HG02938 (cell line): ENCODE data around the gene AKAP10.
"Not testable (repeated sequence)": the region's sequence is repeated elsewhere in the genome, so short reads cannot be mapped to it uniquely, and the experiment has no call there.

Experiments
- ATAC-seq: cut with Tn5 transposase; IDR thresholded peaks from one replicate; pipeline ENCODE4 v1.9.1; 2021; ENCODE audit warnings: mild to moderate bottlenecking, moderate library complexity; ENCODE audit not compliant: unreplicated experiment

Gene AKAP10

DNA sequence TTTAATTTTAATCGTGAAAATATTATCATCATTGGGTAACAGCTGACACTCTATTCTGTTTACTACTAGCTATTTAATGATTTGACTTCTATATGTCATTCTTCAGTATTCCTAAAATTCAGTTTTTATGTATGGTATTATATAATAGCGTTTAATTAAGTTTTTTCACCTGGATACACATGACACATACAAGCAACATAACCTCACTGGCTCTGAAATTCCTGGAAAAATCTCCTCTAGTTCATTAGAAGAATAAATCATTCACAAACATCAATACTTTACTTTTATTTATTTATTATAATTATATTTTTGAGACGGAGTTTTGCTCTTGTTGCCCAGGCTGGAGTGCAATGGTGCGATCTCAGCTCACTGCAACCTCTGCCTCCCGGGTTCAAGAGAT is 44.0 kb downstream of the AKAP10 start:
- ATAC-seq, result no peak

GRCh38 chr17:19933221-19933620 is 44.4 kb downstream of the AKAP10 start:
- no peak for ATAC-seq

DNA sequence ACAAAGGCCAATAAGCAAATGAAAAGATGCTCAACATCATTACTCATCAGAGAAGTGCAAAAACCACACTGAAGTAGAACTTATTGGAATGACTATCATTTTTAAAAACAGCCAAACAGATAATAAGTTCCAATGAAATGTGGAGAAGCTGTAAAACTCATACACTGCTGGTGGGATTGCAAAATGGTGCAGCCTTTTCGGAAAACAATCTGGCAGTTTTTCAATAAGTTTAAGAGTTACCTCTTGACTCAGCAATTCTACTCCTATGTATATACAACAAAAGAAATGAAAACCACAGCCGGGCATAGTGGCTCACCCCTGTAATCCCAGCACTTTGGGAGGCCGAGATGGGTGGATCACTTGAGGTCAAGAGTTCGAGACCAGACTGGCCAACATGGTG is 49.3 kb downstream of the AKAP10 start:
- no peak for ATAC-seq

- no peak for ATAC-seq
Measured at GRCh38 chr17:19915245-19915978, 62.2 kb downstream of the AKAP10 start.

- ATAC-seq, result no peak
Measured at GRCh38 chr17:19911033-19911432, 66.6 kb downstream of the AKAP10 start.

DNA sequence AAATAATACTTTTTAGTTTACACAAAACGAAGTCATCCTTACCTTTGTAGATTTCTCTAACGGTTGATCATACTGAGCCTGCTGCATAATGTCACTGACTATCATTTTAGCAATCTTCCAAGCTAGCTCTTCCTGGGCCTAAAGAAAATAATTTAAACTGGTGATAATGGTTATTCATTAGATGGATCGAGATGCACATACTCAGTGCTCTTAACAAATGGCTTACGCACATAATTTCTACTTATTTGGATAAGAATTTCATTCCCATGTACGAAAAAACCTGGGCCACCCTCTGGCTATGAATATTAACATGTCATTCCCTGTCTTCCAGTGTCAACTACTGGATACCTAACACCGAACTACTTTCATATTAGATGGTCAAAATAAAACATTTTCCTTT is 68.5 kb downstream of the AKAP10 start:
- no peak for ATAC-seq

- no peak for ATAC-seq
Measured at GRCh38 chr17:19905502-19905901, 72.1 kb downstream of the AKAP10 start.

- no peak for ATAC-seq
Measured at GRCh38 chr17:19904924-19905323, 72.7 kb downstream of the AKAP10 start.

GRCh38 chr17:19904412-19904811 is 73.2 kb downstream of the AKAP10 start:
- ATAC-seq, result no peak

DNA sequence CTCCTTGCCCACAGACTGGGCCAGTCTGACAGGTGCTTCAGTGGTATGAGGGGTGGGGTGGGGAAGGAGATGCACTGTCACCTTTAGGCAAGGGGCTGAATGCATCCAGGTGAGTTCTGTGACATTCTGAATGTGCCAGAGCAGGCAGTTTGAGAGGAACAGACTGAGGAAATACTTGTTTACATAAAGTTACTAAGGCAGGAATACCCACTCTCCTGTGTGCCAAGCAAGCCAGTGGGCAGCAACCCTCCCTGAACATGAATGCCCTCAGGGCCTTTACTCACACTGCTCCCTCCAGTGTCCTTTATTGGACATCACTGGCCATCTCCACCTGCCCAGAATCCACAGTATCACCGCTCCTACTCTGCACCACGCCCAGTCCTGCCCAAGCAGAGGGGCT is 76.8 kb downstream of the AKAP10 start:
- no peak for ATAC-seq

DNA sequence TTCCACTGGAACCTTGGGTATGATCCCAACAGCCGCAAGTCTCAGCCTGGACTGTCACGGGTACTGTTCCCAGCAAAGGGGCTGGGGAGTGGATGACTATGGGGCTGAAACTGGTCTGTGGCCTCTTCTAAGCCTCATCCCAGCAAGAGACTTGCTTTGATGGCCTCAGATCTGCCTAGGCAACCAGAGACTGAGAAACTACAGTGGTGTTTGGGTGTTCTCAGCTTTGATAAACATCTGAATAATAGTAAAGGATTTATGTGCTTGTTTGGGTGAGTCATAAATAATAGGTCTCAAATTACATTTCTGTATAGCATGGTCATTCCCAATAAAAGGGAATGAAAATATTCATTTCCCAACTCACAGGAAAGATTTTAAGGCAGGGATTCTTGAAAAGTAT is 79.7 kb downstream of the AKAP10 start:
- no peak for ATAC-seq

DNA sequence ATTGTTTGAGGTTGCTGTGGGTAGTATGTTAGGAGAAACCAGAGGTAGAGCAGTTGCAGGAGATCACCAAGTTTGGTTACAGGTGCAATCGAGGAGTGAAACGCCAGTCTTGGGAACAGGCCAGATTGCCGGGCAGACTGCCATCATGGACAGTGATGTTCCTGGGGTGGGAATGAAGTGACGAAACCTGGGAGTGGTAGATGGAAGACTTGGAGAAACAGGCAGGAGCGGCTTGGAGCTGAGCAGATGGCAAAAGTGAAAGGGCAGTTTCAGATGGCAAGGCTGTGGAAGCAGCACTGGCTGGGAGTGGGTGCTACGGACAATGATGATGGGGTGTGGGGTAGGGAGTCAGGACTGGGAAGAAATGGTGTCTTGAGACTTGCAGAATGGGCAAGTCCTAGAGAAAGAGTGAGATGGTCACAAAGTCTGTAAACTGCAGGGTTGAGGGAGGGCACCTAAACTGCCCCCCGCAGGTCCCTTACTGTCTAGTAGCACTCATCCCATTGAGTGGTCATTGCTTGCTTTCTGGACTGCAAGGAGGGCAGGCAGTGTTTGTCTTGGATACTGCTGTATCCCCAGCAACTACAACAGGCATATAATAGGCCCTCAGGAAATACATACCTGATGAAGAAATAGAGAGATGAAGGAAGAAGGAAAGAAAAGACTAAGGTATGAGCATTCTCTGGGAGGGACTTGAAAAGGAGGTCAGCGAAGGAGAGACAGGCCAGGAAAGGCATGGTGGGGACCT is 80.4 kb downstream of the AKAP10 start:
- ATAC-seq, result no peak

DNA sequence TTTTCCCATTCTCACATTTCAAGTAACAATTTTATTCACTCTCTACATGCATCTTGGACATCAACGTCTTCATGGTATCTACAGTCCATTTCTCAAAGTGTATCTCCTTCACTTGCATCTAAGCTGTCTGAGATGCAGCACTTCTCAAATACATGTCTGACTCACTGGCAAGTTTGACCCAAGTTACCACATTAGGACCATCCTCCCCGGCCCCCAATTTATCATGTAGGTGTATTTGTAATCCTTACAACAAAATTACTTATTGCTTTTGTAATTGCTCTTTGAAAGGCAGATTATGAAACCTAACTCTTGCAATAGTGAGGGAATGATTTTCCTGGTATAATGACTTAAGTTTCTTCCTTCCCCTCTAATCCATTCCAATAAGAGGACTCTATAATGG is 80.9 kb downstream of the AKAP10 start:
- ATAC-seq, result no peak

GRCh38 chr17:19890554-19890953 is 87.1 kb downstream of the AKAP10 start:
- not testable (repeated sequence) for ATAC-seq

DNA sequence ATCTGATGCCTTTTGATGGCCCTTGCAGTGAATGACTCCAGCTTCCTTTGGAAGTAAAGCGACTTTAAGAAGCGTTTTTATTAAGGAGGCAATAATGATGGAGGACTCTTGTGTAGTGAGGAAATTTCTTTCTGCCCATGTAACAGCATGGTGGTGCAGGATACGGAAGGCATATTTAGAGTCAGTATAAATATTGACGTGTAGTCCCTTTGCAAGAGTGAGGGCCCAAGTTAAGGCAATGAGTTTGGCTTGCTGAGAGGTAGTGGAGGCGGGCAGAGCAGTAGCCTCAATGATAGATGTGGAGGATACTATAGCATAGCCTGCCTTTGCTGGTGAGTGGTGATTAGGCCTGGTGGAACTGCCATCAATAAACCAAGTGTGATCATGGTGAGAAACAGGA is 87.6 kb downstream of the AKAP10 start:
- ATAC-seq, result not testable (repeated sequence)

GRCh38 chr17:19886116-19886515 is 91.5 kb downstream of the AKAP10 start:
- no peak for ATAC-seq

DNA sequence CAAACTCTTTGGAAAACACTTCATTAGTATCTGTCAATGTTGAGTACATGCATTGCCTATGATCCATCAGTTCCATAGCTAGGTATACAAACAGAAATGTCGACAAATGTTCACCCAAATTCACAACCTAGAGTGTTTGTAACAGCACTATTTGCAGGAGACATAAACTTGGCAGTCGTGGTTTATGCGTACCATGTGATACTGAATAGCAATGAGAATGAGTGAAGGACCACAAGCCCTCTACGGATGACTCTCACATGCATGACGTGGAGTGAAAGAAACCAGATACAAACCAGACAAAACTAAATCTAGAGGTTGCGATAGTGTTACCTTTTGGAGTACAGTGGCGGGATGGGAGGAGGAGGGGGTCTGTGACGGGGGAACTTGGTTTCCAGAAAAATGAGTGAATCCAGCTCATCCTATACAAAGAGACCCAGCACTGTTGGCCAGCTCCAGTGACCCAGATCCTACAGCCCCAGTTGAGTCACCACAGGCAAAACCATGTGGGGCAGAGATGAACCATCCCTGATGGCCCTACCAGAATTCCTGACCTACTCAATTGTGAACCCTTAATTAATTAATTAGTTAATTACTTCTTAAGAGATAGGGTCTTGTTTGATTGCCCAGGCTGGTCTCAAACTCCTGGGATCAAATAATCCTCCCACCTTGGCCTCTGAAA is 94.0 kb downstream of the AKAP10 start:
- ATAC-seq, result no peak

GRCh38 chr17:19880393-19880792 is 97.2 kb downstream of the AKAP10 start:
- ATAC-seq, result no peak

DNA sequence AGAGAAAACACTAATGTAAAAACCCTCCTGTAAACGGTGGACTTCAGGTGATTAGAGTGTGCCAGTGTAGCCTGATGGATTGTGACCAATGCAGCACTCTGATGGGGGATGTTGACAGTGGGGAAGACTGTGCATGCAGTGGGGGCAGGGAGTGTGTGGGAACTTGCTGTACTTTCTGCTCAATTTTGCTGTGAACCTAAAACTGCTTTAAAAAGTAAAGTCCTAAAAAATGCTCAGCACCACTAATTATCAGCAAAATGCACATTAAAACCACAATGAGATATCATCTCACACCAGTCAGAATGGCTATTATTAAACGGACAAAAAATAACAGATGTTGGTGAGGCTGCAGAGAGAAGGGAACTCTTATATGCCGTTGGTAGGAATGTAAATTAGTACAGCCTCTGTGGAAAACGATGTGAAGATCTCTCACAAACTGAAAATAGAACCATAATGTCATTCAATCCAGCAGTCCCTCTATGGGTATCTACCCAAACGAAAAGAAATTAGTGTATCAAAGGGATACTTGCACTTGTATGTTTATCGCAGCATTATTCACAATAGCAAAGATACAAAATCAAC is 100.2 kb downstream of the AKAP10 start:
- ATAC-seq, result no peak

- no peak for ATAC-seq
Measured at GRCh38 chr17:19876529-19877161, 101.0 kb downstream of the AKAP10 start.

GRCh38 chr17:19874256-19874655 is 103.4 kb downstream of the AKAP10 start:
- ATAC-seq, result no peak
